Peyer's patch (tissue), 4 donors: Measurements from ENCODE around the gene ZFYVE9.

Experiments
- POLR2A ChIP-seq, 2 donors: fragments of 450-650 bp; IDR thresholded peaks; one replicate each; pipeline ENCODE4 v1.5.1; 2017; ENCODE audit warnings: antibody characterized with exemption in 2 of 2, mild to moderate bottlenecking in 2 of 2, moderate library complexity in 2 of 2
- TF ChIP-seq, protein P1 (sequence below), 6 experiments: fragments of 450-650 bp in 4 of 6; fragments of 200-600 bp in 2 of 6; sonication (generic) in 1 of 6; IDR thresholded peaks; one replicate each; pipeline ENCODE4 v1.5.1; 2017 to 2019; ENCODE audit warnings: antibody characterized with exemption in 6 of 6, mild to moderate bottlenecking in 3 of 6, moderate library complexity in 1 of 6

GRCh38 chr1:52364235-52364839 lies 222.4 kb downstream of the ZFYVE9 start:
- TF ChIP-seq, protein P1, sequence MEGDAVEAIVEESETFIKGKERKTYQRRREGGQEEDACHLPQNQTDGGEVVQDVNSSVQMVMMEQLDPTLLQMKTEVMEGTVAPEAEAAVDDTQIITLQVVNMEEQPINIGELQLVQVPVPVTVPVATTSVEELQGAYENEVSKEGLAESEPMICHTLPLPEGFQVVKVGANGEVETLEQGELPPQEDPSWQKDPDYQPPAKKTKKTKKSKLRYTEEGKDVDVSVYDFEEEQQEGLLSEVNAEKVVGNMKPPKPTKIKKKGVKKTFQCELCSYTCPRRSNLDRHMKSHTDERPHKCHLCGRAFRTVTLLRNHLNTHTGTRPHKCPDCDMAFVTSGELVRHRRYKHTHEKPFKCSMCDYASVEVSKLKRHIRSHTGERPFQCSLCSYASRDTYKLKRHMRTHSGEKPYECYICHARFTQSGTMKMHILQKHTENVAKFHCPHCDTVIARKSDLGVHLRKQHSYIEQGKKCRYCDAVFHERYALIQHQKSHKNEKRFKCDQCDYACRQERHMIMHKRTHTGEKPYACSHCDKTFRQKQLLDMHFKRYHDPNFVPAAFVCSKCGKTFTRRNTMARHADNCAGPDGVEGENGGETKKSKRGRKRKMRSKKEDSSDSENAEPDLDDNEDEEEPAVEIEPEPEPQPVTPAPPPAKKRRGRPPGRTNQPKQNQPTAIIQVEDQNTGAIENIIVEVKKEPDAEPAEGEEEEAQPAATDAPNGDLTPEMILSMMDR (IDR thresholded peaks at IDR 0.05) = no peak
- no peak for TF ChIP-seq POLR2A (IDR thresholded peaks at IDR 0.05)
